Stomach (tissue), 9 donors: ENCODE measurements around the gene RASSF5. TPM values are rescaled to one million over a fixed set of nuclear protein-coding genes. Genes with fewer than 3 reads are reported as not detected.

Experiments
- DNase-seq, 2 donors: peaks; one replicate each; pipeline versions ENCODE4 v3.0.0 to v3.0.0-alpha.2; 2013 to 2019
- H3K27ac ChIP-seq, 5 donors: fragments of 200-600 bp in 4 of 5; sonication (generic) in 4 of 5; one replicate each; pipeline ENCODE4 v1.5.1; 2013 to 2019; ENCODE audit warnings: mild to moderate bottlenecking in 1 of 5, moderate library complexity in 1 of 5
- H3K27me3 ChIP-seq, 3 donors: fragments of 200-600 bp; sonication (generic); one replicate each; pipeline ENCODE4 v1.5.1; 2017 to 2019; ENCODE audit warnings: mixed run types in 1 of 3
- H3K36me3 ChIP-seq, 4 donors: fragments of 200-600 bp; sonication (generic); 1 replicate in 3 of 4; 2 replicates in 1 of 4; pipeline ENCODE4 v1.5.1; 2016 to 2019
- H3K4me1 ChIP-seq, 4 donors: fragments of 200-600 bp; sonication (generic); one replicate each; pipeline ENCODE4 v1.5.1; 2016 to 2019
- H3K4me3 ChIP-seq, 4 donors: fragments of 200-600 bp; sonication (generic) in 3 of 4; one replicate each; pipeline ENCODE4 v1.5.1; 2016 to 2019; ENCODE audit warnings: mild to moderate bottlenecking in 1 of 4
- H3K9me3 ChIP-seq, 4 donors: fragments of 200-600 bp; sonication (generic); one replicate each; pipeline ENCODE4 v1.5.1; 2016 to 2019
- EP300 ChIP-seq: sonication (generic); formaldehyde crosslinking; IDR thresholded peaks from one replicate; pipeline ENCODE4 v1.6.1; 2017; ENCODE audit warnings: antibody characterized with exemption
- POLR2A ChIP-seq, 4 donors: fragments of 450-650 bp; IDR thresholded peaks; one replicate each; pipeline ENCODE4 v1.6.1; 2016; ENCODE audit warnings: antibody characterized with exemption in 4 of 4, control low read depth in 2 of 4, mild to moderate bottlenecking in 1 of 4, moderate library complexity in 1 of 4
- POLR2AphosphoS5 ChIP-seq, 3 donors: sonication (generic); formaldehyde crosslinking; IDR thresholded peaks; one replicate each; pipeline ENCODE4 v1.6.1; 2016; ENCODE audit warnings: antibody characterized with exemption in 3 of 3
- WGBS, 5 donors: extraction: QIAGEN DNeasy Blood & Tissue Kit in 3 of 5; methylation state at CpG; one replicate each; pipeline versions ENCODE4 v1.1.5 to v1.1.7; 2013 to 2018; 5-methylcytosine and 5-hydroxymethylcytosine counted together
- intact Hi-C: fragments of 100-400 bp; cut with DNase I; formaldehyde crosslinking; loops from one replicate; pipeline ENCODE4 v1.15.1; 2023; ENCODE audit warnings: low total_unique reads
- polyA plus RNA-seq, 3 donors: library from polyadenylated mRNA; stranded (reverse); fragments of 200-250 nt; gene quantifications; one replicate each; pipeline ENCODE4 v1.2.3, GENCODE V29; 2013
- total RNA-seq, 5 donors: library from RNA; depleted of rRNA; stranded (reverse); fragments of >200 nt; gene quantifications; one replicate each; pipeline versions ENCODE4 v1.1.0 to v1.2.3, GENCODE V29; 2014 to 2016
- TF ChIP-seq, protein P1 (sequence below), 7 experiments: fragments of 450-650 bp in 4 of 7; fragments of 200-600 bp in 3 of 7; sonication (generic) in 3 of 7; IDR thresholded peaks; one replicate each; pipeline ENCODE4 v1.5.1; 2016 to 2019; ENCODE audit warnings: antibody characterized with exemption in 7 of 7, control low read depth in 2 of 7, mild to moderate bottlenecking in 1 of 7
- donor health status: healthy with polysubstance abuse.
- donor health status: Bipolar disorder and iron deficiency.
- donor health status: healthy.

The RASSF5 gene
- total and polyA plus RNA-seq, 8 donors: 2.2 to 44.5 (median 7.5) TPM

DNA sequence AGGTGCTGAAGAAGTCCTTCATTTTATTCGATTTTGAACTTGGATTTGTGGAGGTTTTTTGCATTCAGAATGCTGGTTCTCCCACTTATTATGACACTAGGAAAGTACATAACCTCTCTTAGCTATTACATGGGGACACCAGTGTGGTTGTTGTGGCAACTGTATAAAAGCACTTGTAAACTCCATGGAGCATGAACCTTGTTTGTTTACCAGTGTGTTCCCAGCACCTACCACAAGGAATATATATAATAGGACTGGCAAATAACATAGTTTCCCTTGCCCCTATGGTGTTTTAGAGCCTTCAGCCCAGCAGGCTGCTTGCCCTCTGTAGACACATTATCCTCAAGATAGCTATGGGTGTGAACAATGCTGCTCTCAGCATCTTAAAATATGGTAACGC lies 43.1 kb downstream of the RASSF5 start:
- 70 to 86% (median 84%) methylated on average over 2 of the region's 2 CpGs for WGBS, 5 donors
- Histone ChIP-seq H3K4me1 (peaks cover 0 to 14% (median 9%) of the 10 kb centered on the region in 4 donors), H3K27ac (no peak overlapping the region), H3K9me3 (no peaks in the 10 kb centered on the region), H3K36me3 (no peaks in the 10 kb centered on the region), H3K27me3 (no peaks in the 10 kb centered on the region), H3K4me3 (no peak overlapping the region)
- peak in 1 of 2 donors; percentile 42 for DNase-seq
- no peak for TF ChIP-seq POLR2A (IDR thresholded peaks at IDR 0.05)
- no peak for TF ChIP-seq POLR2AphosphoS5 (IDR thresholded peaks at IDR 0.05)
- TF ChIP-seq, protein P1, sequence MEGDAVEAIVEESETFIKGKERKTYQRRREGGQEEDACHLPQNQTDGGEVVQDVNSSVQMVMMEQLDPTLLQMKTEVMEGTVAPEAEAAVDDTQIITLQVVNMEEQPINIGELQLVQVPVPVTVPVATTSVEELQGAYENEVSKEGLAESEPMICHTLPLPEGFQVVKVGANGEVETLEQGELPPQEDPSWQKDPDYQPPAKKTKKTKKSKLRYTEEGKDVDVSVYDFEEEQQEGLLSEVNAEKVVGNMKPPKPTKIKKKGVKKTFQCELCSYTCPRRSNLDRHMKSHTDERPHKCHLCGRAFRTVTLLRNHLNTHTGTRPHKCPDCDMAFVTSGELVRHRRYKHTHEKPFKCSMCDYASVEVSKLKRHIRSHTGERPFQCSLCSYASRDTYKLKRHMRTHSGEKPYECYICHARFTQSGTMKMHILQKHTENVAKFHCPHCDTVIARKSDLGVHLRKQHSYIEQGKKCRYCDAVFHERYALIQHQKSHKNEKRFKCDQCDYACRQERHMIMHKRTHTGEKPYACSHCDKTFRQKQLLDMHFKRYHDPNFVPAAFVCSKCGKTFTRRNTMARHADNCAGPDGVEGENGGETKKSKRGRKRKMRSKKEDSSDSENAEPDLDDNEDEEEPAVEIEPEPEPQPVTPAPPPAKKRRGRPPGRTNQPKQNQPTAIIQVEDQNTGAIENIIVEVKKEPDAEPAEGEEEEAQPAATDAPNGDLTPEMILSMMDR (IDR thresholded peaks at IDR 0.05): no peak
- TF ChIP-seq EP300: no peak
- intact Hi-C loops: no loop called here

GRCh38 chr1:206551296-206551985 lies 44.1 kb downstream of the RASSF5 start:
- Histone ChIP-seq H3K4me1 (peaks cover 1 to 23% (median 18%) of the 10 kb centered on the region in 4 donors), H3K36me3 (no peaks in the 10 kb centered on the region), H3K4me3 (no peak overlapping the region), H3K27ac (no peak overlapping the region), H3K9me3 (no peaks in the 10 kb centered on the region), H3K27me3 (no peaks in the 10 kb centered on the region)
- WGBS, 5 donors: 90 to 97% (median 93%) methylated on average over 9 of the region's 9 CpGs
- intact Hi-C loops: no loop called here
- TF ChIP-seq POLR2AphosphoS5 (IDR thresholded peaks at IDR 0.05) (no peak), POLR2A (IDR thresholded peaks at IDR 0.05) (no peak), EP300 (no peak)
- TF ChIP-seq, protein P1 (IDR thresholded peaks at IDR 0.05): no peak
- DNase-seq: no peak

DNA sequence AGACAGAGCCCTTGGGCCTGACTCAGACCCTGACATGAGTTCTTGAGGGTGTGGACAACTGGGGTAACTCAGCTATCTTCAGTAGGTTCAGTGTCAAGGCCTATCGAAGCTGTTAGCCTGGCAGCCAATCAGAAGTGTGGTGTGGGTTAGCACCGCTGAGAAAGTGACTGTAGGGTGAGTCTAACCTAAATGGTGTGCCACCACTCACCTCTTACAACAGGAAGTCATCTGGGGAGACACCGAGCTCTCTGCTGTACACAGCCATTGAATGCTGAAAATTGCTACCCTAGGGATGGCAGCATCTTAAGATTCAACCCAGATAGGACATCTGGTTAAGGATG lies 44.6 kb downstream of the RASSF5 start:
- Histone ChIP-seq H3K9me3 (no peaks in the 10 kb centered on the region), H3K27ac (no peak overlapping the region), H3K4me1 (peaks cover 6 to 29% (median 23%) of the 10 kb centered on the region in 4 donors), H3K36me3 (no peaks in the 10 kb centered on the region), H3K27me3 (no peaks in the 10 kb centered on the region), H3K4me3 (no peak overlapping the region)
- intact Hi-C loops: no loop called here
- TF ChIP-seq EP300 (no peak), POLR2A (IDR thresholded peaks at IDR 0.05) (no peak), POLR2AphosphoS5 (IDR thresholded peaks at IDR 0.05) (no peak)
- TF ChIP-seq, protein P1 (IDR thresholded peaks at IDR 0.05): no peak
- 77 to 97% (median 86%) methylated on average over 3 of the region's 3 CpGs for WGBS, 5 donors
- peak in 1 of 2 donors; percentile 55 for DNase-seq

DNA sequence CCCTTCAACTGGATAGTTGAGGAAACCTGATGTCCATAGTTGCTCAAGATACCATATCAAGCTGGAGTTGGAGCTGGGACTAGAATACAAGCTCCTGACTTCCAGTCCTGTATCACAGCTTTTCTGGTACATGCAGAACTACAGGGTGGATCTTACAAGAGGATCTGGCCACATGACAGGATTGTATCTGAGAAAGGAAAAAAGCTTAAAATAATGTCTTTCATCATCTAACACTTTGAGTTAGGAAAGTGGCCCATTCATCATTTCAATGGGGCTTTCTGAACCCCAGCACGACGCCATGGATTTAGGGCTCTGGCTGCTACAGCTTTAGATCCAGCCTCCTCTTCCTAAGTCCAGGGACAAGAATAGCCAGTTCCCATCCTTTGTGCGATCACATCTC lies 46.9 kb downstream of the RASSF5 start:
- Histone ChIP-seq H3K36me3 (no peaks in the 10 kb centered on the region), H3K27me3 (no peaks in the 10 kb centered on the region), H3K4me3 (no peak overlapping the region), H3K4me1 (peaks cover 29 to 51% (median 45%) of the 10 kb centered on the region in 4 donors), H3K27ac (peak overlapping the region in 2 of 5 donors; percentile 9 to 94), H3K9me3 (no peaks in the 10 kb centered on the region)
- 79 to 98% (median 94%) methylated on average over 3 of the region's 3 CpGs for WGBS, 5 donors
- no peak for DNase-seq
- no peak for TF ChIP-seq POLR2AphosphoS5 (IDR thresholded peaks at IDR 0.05)
- no peak for TF ChIP-seq POLR2A (IDR thresholded peaks at IDR 0.05)
- TF ChIP-seq EP300: no peak
- TF ChIP-seq, protein P1 (IDR thresholded peaks at IDR 0.05): no peak
- intact Hi-C loops: no loop called here
